Hematopoietic multipotent progenitor cell treated with erythropoietin and hydrocortisone succinate and interleukin-3 and kit ligand, for 4 days (in vitro differentiated cells): Measurements from ENCODE around the gene CGRRF1.

Source experiments
- DNase-seq: peaks from one replicate; pipeline ENCODE4 v3.0.0-alpha.2; 2015

CGRRF1 gene

DNA sequence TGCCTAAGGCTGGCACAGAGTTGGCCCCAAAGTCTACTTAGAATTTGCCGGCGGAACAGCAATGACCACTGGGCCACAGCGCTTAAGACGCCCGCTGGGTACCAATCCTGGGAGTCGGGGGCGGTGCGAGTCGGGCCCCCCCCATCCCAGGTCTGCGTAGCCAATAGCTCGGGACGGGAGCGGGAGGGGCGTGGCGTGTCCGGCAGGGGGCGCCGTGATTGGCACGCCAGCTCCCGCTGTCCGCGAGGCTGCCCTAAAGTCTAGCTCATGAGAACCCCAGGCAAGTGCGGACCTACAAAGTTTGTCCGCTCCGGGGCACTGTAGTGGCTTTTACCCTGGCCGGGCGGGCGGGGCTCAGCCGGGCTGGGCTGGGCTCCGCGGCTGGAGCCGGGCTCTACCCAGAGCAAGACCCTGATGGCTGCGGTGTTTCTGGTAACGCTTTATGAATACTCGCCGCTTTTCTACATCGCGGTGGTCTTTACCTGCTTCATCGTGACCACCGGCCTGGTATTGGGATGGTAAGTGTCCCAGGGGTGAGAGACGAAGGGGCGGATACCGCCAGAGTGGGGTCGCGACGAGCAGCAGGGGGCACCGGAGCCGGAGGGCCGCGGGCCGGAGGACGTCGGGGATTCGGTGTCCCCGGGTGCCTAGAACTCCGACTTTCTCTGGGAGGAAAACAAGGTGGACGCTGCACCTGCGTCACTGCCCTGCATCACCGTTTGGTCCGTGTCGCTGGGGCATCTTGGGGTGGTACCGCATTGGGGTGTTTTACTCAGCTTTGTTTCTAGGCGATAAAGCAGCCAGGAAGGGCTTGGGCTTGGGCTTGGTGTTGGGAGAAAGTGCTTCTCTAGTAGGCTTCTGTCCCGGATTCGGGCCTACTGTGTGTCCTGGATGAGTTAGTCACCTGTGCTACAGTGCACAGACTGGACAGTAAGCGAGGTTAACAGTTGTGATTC lies at the start of gene CGRRF1:
Gene CGRRF1 (plus strand): TSS at position 361 of the 956 bp plus-strand sequence. CDS start 54 bp downstream, at position 415.
- DNase-seq, result peak; percentile 99

DNA sequence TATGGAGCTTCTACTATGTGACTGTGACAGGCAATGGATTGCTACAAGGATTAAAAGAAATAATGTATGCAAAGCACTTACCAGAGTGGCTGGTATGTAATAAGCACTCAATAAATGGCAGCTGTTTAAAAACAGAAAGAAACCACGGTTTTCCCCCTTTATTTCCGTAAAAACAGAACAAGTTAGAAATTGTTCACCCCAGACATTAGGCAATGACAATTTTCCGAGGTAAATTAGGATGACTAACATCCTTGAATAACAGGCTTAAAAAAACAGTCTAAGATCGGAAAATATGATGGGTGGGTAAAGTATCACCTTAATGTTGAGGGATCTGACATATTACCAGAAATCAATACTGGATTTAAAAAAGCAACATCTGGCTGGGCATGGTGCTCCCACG lies 47.7 kb upstream of the CGRRF1 start:
- no peak for DNase-seq

- no peak for DNase-seq
These were observed 44.1 kb upstream of the CGRRF1 start for GRCh38 chr14:54465654-54466053.

DNA sequence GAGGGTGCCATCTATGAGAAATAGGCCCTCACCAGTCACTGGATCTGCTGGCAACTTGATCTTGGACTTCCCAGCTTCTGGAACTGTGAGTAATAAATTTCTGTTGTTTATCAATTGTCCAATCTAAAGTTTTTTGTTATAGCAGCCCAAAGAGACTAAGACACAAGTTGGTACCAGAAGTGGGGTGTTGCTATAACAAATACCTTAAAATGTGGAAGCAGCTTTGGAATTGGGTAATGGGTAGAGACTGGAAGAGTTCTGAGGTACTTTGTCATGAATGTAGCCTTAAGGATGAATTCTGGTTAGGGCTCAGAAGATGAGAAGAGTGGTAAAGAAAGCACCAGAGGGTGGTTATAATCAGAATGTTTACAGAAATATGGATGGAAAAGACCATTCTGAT lies 42.4 kb upstream of the CGRRF1 start:
- no peak for DNase-seq

GRCh38 chr14:54470701-54471100 lies 39.0 kb upstream of the CGRRF1 start:
- DNase-seq, result no peak

- no peak for DNase-seq
These were observed 38.1 kb upstream of the CGRRF1 start for GRCh38 chr14:54471641-54472040.

GRCh38 chr14:54472315-54472714 lies 37.4 kb upstream of the CGRRF1 start:
- no peak for DNase-seq

DNA sequence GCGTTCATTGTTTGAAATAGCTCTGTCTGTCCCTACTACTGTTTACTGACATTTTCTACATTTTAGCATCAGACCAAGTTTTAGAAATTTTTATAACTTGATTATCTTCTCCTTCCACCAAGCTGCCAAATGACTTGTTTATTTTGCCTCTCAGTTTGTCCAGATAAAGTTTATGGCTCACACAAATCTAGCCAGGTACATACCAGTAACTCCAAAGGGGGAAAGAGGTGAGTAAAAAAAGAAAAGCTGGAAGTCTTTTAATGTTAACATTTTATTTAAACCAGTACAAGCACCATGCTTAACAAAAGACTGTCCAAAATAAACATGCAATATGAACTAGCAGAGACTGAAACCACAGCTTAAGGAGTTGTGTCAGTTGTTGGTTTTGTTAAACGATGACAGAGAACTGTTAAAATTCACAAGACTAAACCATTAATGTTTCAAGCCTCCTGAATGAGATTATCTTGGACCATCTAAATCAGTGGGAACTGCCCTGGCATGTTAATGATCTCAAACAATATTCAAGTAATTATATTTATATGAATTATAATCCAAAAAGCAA lies 35.4 kb upstream of the CGRRF1 start:
- DNase-seq, result no peak

DNA sequence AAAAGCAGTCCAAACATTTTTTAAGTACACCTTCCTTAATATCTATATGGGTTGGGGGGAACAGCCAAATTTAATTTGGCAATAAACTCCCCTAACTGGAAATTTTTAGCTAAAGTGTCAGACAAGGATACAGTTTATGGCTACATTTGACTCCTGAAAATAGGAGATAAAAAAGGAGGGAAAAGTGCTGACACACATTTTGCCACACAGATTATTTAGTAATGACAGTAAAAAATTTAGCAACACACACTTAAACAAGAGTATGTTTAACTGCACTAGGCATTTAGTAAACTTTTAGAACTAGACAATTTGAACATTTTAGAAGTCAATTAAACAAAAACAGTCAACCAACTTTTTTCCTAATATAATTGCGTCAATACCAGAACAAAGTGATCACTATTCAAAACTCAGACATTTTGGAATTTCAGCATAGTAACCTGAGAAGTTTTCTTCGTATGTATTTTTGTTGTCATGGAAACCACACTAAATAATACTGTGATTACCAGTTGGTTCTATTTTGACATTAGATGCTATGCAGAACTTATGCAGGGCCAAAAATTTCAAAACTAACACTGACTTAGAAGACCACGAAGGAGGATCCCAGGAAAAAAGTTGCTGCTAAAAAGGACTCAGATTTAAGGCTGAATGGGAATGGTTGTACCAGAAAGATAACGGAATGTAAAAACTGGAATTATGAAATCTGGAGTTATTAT lies 34.4 kb upstream of the CGRRF1 start:
- no peak for DNase-seq

DNA sequence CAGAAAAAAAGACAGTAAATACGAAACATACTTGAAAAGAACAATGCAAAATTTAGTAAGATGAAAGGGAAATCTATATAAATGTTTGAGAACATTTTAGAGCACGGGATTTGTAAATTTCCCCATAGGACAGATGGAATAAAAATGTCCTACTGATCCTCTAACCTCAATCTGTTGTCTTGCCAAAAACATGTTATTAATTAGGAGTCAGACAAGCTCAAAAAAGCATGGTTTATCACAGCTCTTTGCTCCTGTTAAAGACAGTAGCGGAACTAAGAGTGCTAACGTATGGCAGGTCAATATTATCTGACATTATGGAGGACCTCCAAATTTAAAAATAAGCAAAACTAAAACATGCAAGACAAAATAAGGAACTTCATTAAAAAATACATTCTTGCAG lies 33.8 kb upstream of the CGRRF1 start:
- DNase-seq, result no peak

DNA sequence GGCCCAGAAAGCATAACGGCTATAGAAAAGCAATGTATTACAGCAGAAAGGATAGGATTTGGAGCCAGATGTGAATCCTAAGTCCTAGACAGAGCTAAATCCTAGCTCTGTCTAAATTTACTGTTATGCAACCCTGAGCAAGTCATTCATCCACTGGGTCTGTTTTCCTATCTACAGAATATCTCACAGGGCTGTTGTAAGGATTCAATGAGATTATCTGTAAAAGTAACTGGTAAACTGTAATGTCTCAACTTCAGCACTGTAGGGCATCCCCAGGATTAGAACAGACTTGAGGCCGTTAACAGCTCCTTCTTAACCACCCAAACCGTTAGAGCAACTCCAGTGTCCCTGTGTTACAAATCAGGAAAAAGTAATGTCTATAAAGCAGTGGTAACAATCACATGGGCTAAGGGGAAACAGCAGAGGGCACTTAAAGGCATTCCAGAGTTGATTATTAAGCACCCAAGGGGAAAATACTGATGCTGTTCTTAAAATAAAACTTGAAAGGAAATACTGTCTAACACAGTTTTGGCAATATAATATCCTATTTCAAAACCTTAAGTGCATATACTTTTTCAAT lies 31.0 kb upstream of the CGRRF1 start:
- no peak for DNase-seq

DNA sequence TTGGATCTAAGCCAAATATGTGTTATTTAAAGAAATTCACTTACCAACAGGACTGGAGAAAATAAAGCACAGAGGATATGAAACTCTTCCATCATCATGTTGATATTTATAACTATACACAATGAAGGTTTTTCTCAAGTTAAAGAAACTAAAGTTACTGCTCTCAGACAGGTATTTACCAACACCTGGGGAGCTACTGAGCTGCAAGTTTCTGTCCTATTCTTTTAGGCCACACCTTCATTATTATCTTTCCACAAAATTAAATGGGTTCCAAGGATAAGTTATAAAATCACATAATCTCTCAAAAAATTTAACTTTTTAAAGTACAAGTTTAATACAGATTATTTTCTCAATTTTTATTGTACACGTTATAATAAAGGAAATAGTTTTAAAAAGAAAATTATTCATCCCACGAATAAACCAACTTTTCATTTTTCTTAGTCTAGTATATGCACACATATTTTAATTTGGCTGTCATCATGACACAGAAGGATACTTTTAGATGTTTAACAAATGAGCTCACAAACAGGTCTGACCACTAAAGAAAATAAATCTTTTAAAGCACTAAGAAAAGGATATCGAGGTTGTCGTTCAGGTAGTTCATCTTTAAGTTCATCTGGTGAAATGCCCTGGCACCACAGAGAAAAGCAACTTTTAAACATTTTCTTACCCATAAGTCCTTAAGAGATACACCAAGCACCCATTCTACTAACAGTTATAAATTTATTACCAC lies 28.7 kb upstream of the CGRRF1 start:
- no peak for DNase-seq

DNA sequence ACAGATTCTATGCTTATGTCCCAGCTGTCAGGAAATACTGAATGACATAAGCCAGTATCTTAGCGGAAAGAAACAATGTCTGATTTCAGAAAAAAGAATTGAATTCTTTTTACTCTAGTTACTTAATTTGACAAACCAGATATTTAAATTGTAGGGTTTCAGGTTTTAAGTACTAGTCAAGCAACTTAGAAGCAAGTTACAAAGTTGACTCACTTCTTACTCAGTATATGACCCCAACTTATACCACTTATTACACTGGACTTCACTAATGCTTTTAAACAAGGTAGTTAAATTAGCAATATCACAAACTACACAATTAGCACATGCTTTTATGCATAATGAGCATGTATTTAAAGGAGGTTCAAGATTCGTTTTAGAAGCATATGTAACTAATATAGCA lies 28.0 kb upstream of the CGRRF1 start:
- no peak for DNase-seq

DNA sequence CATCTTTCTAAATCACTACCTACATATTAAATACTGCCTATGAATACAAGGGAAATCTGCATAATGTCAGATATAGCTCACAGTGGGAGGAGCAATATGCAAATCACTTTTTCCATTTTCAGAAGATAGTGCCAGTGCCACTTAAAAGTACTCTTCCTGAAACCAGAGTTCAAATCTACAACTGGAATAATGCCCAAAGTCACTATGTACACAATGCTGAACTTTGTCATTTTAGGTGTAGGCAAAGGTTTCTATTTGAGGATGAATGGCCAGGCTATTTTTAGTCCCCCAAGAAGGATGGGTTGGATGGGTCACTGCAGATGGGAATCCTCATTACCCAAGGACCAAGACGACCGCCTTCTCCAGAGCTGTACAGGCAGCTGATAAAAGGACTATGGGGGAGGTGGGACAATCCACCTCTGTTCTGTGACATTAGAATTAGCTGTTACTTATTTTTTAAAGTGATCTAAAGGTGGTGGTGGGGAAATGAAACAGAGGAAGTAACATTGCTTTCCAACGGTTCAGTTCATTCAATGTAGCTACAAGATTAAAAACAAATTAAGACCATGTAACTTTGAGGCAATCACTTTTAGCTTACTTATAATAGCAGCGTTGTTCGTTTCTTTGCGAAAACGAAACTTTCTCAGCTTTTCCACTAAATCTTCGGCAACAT lies 26.5 kb upstream of the CGRRF1 start:
- no peak for DNase-seq

DNA sequence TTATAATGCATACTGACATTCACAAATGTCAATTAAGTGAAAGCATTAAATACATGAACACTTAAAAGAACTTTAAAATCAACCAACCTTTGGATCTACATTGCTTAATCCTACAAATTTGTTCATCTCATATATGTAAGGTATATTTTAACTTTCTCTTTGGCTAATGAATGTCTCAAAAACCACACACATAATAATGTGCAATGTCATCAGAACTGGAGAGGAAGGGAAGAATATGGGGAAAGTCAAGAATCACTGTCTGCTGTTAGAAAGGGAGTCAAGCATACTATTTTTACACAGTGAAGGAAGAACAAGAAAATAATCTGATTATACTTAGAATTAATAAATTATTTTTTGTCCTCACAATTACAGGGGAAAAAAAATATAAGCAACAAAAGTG lies 25.9 kb upstream of the CGRRF1 start:
- DNase-seq, result no peak

DNA sequence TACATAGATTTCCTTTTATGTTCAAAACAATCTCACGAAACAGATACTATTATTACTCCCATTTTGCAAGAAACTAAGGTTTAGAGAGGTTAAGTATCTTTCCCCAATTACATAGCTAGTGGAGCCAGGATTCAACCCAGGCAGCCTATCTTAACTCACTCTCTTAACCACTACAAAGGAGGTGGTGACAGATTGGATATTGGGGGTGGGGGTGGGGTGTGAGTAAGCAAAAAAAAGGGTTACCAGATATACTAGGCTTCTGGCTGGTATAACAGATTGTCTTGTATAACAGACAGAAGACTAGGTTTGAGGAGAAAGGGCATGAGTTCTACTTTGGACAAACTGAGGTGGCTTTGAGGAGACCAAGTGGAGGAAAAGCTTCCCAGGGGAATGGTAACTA lies 23.0 kb upstream of the CGRRF1 start:
- peak; percentile 89 for DNase-seq

DNA sequence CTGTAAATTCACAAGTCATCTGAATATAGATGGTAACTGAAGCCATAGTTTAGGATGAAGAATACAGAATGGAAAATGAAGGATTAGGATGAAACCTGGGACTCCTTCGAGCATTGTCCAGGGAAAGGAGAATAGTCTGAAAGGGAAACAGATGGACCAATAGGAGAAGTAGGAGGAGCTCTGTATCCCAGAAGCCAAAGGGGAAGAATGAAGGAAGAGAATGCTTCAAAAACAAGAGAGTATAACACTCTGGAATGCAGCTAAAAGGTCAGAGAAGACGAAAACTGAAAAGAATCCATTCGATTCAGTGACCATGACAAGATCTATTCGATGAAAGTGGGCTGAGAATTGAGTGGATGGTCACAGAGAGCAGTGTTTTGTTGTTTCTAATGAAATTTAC lies 21.9 kb upstream of the CGRRF1 start:
- DNase-seq, result no peak

- DNase-seq, result no peak
These were observed 21.4 kb upstream of the CGRRF1 start for GRCh38 chr14:54488318-54488645.

GRCh38 chr14:54488646-54489317 lies 20.9 kb upstream of the CGRRF1 start, which contains the start of gene GMFB:
TSS of gene GMFB (minus strand) at chr14:54488980. CDS start at chr14:54488927, 53 bp downstream.
- peak; percentile 96 for DNase-seq

DNA sequence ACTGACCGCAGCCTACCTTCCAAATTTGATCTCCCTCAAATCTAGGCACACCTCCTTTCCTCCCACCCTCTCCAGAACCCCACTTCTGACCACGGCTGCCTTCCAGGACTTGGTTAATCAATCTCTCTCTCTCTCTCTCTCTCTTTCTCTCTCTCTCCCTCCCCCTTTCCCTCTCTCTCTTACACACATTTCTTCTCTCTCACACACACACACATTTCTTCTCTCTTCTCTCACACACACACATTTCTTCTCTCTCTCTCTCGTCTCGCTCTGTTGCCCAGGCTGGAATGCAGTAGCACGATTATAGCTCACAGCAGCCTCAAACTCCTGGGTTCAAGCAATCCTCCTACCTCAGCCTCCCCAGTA lies 20.4 kb upstream of the CGRRF1 start:
- no peak for DNase-seq

GRCh38 chr14:54489731-54490444 lies 19.8 kb upstream of the CGRRF1 start:
- DNase-seq, result no peak
